Left ventricle myocardium superior (tissue), 1 donor: Measurements from ENCODE around the gene OBP2A. TPM values are rescaled to one million over a fixed set of nuclear protein-coding genes. Genes with fewer than 3 reads are reported as not detected.

Experiments used
- ATAC-seq: fragments of 200-7000 bp; cut with Tn5 transposase; one replicate; pipeline ENCODE4 v1.9.1; 2020; ENCODE audit warnings: mild to moderate bottlenecking, moderate library complexity
- DNase-seq: peaks from one replicate; pipeline ENCODE4 v3.0.0-alpha.2; 2020
- intact Hi-C: fragments of 100-400 bp; cut with micrococcal nuclease; formaldehyde crosslinking; loops from one replicate; pipeline ENCODE4 v1.11.0; 2022
- total RNA-seq: library from RNA; stranded (reverse); fragmentation: NEBNext Ultra II Directional; extraction: Animal tissue kit (Norgen Biotek cat#: 25700); gene quantifications from one replicate; pipeline ENCODE4 v1.2.1, GENCODE V29; 2021
- donor health status: DM: no; HTN: yes; CAD: no; lungs with severe emphysema.

The OBP2A gene
- total RNA-seq, 1 donor from 2014 or later = not detected

GRCh38 chr9:135567311-135567710, 21.4 kb downstream of the OBP2A start:
- DNase-seq (no peak), ATAC-seq (no peak)
- intact Hi-C loops = no loop called here

- DNase-seq = no peak
- intact Hi-C loops = no loop called here
- ATAC-seq = no peak
These were observed 22.1 kb downstream of the OBP2A start for GRCh38 chr9:135568026-135568425.

- intact Hi-C loops = no loop called here
- ATAC-seq (no peak), DNase-seq (no peak)
These were observed 24.5 kb downstream of the OBP2A start for GRCh38 chr9:135570456-135570855.

GRCh38 chr9:135572233-135572632, 26.3 kb downstream of the OBP2A start:
- intact Hi-C loops = no loop called here
- no peak for ATAC-seq
- DNase-seq = no peak

GRCh38 chr9:135573124-135573523, 27.2 kb downstream of the OBP2A start:
- intact Hi-C loops = no loop called here
- no peak for ATAC-seq

GRCh38 chr9:135574331-135574730, 28.4 kb downstream of the OBP2A start:
- intact Hi-C loops = no loop called here
- DNase-seq (no peak), ATAC-seq (no peak)

More at GRCh38 chr9:135573124-135573523, 27.2 kb downstream of the OBP2A start:
- no peak for DNase-seq

GRCh38 chr9:135574943-135575342, 29.0 kb downstream of the OBP2A start:
- intact Hi-C loops = no loop called here
- ATAC-seq = no peak
- no peak for DNase-seq

- ATAC-seq (no peak), DNase-seq (no peak)
- intact Hi-C loops = no loop called here
These were observed 30.2 kb downstream of the OBP2A start for GRCh38 chr9:135575995-135576631.

- intact Hi-C loops = no loop called here
- ATAC-seq (no peak), DNase-seq (no peak)
These were observed 31.3 kb downstream of the OBP2A start for GRCh38 chr9:135577256-135577655.

- intact Hi-C loops = no loop called here
- no peak for DNase-seq
- ATAC-seq = no peak
These were observed 33.4 kb downstream of the OBP2A start for GRCh38 chr9:135579356-135579755.

GRCh38 chr9:135579889-135580660, 34.1 kb downstream of the OBP2A start:
- ATAC-seq (no peak), DNase-seq (no peak)
- intact Hi-C loops = no loop called here

- intact Hi-C loops = no loop called here
- DNase-seq (no peak), ATAC-seq (no peak)
These were observed 34.9 kb downstream of the OBP2A start for GRCh38 chr9:135580664-135581380.

GRCh38 chr9:135581636-135582426, 35.9 kb downstream of the OBP2A start:
- no peak for ATAC-seq
- no peak for DNase-seq
- intact Hi-C loops = no loop called here

GRCh38 chr9:135582541-135582940, 36.6 kb downstream of the OBP2A start:
- DNase-seq (no peak), ATAC-seq (no peak)
- intact Hi-C loops = no loop called here

GRCh38 chr9:135582966-135583687, 37.2 kb downstream of the OBP2A start:
- no peak for DNase-seq
- intact Hi-C loops = no loop called here
- no peak for ATAC-seq

GRCh38 chr9:135583688-135584011, 37.7 kb downstream of the OBP2A start:
- DNase-seq (no peak), ATAC-seq (no peak)
- intact Hi-C loops = no loop called here

- ATAC-seq (no peak), DNase-seq (no peak)
- intact Hi-C loops = no loop called here
These were observed 38.4 kb downstream of the OBP2A start for GRCh38 chr9:135584371-135584770.

- DNase-seq = no peak
- ATAC-seq = no peak
- intact Hi-C loops = no loop called here
These were observed 39.0 kb downstream of the OBP2A start for GRCh38 chr9:135584934-135585333.

- no peak for ATAC-seq
- intact Hi-C loops = no loop called here
- DNase-seq = no peak
These were observed 40.7 kb downstream of the OBP2A start for GRCh38 chr9:135586601-135587109.
